Measurements from ENCODE around the gene MAP3K14. TPM values are rescaled to one million over a fixed set of nuclear protein-coding genes. Genes with fewer than 3 reads are reported as not detected.
A peak's percentile ranks its signal among the peaks of the same experiment; 100 is the strongest.

MAP3K14 gene
- total RNA-seq, 4 donors from 2014 or later, result 16.5 to 30.4 (median 24.7) TPM

- DNase-seq, result peak in 1 of 3 donors; percentile 29
- no peaks in the 10 kb centered on the region for H3K27me3 ChIP-seq
- H3K9me3 ChIP-seq, result no peaks in the 10 kb centered on the region
- no peaks in the 10 kb centered on the region for H3K36me3 ChIP-seq
- no peak overlapping the region for H3K4me3 ChIP-seq
- H3K4me1 ChIP-seq, result peaks cover 0 to 7% (median 3%) of the 10 kb centered on the region in 4 donors
- TF ChIP-seq CTCF (IDR thresholded peaks at IDR 0.05) (no peak), POLR2A (IDR thresholded peaks at IDR 0.05) (no peak)
- no peak overlapping the region for H3K27ac ChIP-seq
Observed at GRCh38 chr17:45336390-45337182, 19.8 kb upstream of the MAP3K14 start.

DNA sequence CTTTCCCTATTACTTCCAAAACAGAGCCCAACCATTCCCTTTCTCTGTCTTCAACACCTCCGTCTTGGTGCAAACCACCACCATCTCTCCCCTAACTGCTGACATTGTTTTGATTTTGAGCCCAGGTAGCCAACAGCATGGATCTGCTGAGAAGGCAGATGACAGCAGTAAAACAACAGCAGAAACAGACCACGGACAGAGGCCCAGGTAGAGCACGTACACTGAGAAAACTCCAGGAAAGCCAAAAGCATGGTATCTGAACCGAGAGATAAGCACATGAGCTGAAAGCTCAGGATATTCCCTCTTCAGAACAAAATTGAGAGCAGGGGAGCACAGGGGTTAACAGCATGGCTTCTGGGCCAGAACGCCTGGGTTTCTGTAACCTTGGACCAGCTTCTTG is 18.9 kb upstream of the MAP3K14 start:
- H3K36me3 ChIP-seq, result no peaks in the 10 kb centered on the region
- DNase-seq, result peak in 1 of 3 donors; percentile 18
- H3K27me3 ChIP-seq, result no peaks in the 10 kb centered on the region
- H3K4me3 ChIP-seq, result no peak overlapping the region
- TF ChIP-seq CTCF (IDR thresholded peaks at IDR 0.05) (no peak), POLR2A (IDR thresholded peaks at IDR 0.05) (no peak)
- H3K27ac ChIP-seq, result no peak overlapping the region
- no peaks in the 10 kb centered on the region for H3K9me3 ChIP-seq
- H3K4me1 ChIP-seq, result peaks cover 0 to 7% (median 3%) of the 10 kb centered on the region in 4 donors

- H3K4me3 ChIP-seq, result no peak overlapping the region
- peaks cover 0 to 7% (median 3%) of the 10 kb centered on the region in 4 donors for H3K4me1 ChIP-seq
- no peak for TF ChIP-seq CTCF (IDR thresholded peaks at IDR 0.05)
- TF ChIP-seq POLR2A (IDR thresholded peaks at IDR 0.05), result no peak
- H3K27me3 ChIP-seq, result no peaks in the 10 kb centered on the region
- H3K27ac ChIP-seq, result no peak overlapping the region
- DNase-seq, result peak in 1 of 3 donors; percentile 17
- no peaks in the 10 kb centered on the region for H3K36me3 ChIP-seq
- H3K9me3 ChIP-seq, result no peaks in the 10 kb centered on the region
Observed at GRCh38 chr17:45334701-45335677, 18.2 kb upstream of the MAP3K14 start.

GRCh38 chr17:45334231-45334630 is 17.4 kb upstream of the MAP3K14 start:
- Histone ChIP-seq H3K9me3 (no peaks in the 10 kb centered on the region), H3K27me3 (no peaks in the 10 kb centered on the region), H3K27ac (no peak overlapping the region), H3K36me3 (no peaks in the 10 kb centered on the region), H3K4me1 (peaks cover 0 to 7% (median 3%) of the 10 kb centered on the region in 4 donors), H3K4me3 (no peak overlapping the region)
- no peak for TF ChIP-seq CTCF (IDR thresholded peaks at IDR 0.05)
- no peak for TF ChIP-seq POLR2A (IDR thresholded peaks at IDR 0.05)
- peak in 1 of 3 donors; percentile 45 for DNase-seq

- peak in 1 of 3 donors; percentile 34 for DNase-seq
- Histone ChIP-seq H3K9me3 (no peaks in the 10 kb centered on the region), H3K4me3 (no peak overlapping the region), H3K4me1 (peaks cover 0 to 7% (median 3%) of the 10 kb centered on the region in 4 donors), H3K27ac (no peak overlapping the region), H3K36me3 (no peaks in the 10 kb centered on the region), H3K27me3 (no peaks in the 10 kb centered on the region)
- TF ChIP-seq CTCF (IDR thresholded peaks at IDR 0.05) (no peak), POLR2A (IDR thresholded peaks at IDR 0.05) (no peak)
Observed at GRCh38 chr17:45333702-45334092, 16.9 kb upstream of the MAP3K14 start.

Data from Peyer's patch (tissue), 4 donors.